Left lung (tissue), 10 donors: Measurements from ENCODE around the gene KIF11. TPM values are rescaled to one million over a fixed set of nuclear protein-coding genes. Genes with fewer than 3 reads are reported as not detected.

Experiments
- ATAC-seq: fragments of 200-7000 bp; cut with Tn5 transposase; one replicate; pipeline ENCODE4 v1.9.1; 2020; ENCODE audit warnings: moderate library complexity
- DNase-seq, 4 donors: peaks; one replicate each; pipeline ENCODE4 v3.0.0-alpha.2; 2013 to 2020
- H3K27ac ChIP-seq, 2 donors: fragments of 200-600 bp; sonication (generic) in 1 of 2; one replicate each; pipeline versions ENCODE4 v1.5.0 to v1.8.0; 2020 to 2021
- H3K27me3 ChIP-seq, 2 donors: fragments of 200-600 bp; sonication (generic) in 1 of 2; one replicate each; pipeline versions ENCODE4 v1.5.0 to v1.8.0; 2020 to 2021
- H3K36me3 ChIP-seq, 2 donors: fragments of 200-600 bp; sonication (generic) in 1 of 2; one replicate each; pipeline versions ENCODE4 v1.5.0 to v1.8.0; 2020 to 2021
- H3K4me1 ChIP-seq, 2 donors: fragments of 200-600 bp; one replicate each; pipeline ENCODE4 v1.8.0; 2021
- H3K4me3 ChIP-seq, 2 donors: fragments of 200-600 bp; sonication (generic) in 1 of 2; one replicate each; pipeline versions ENCODE4 v1.5.0 to v1.8.0; 2020 to 2021; ENCODE audit warnings: mild to moderate bottlenecking in 1 of 2
- H3K9me3 ChIP-seq, 2 donors: fragments of 200-600 bp; sonication (generic) in 1 of 2; one replicate each; pipeline versions ENCODE4 v1.5.0 to v1.8.0; 2020 to 2021
- CTCF ChIP-seq, 2 donors: fragments of 200-600 bp; sonication (generic) in 1 of 2; IDR thresholded peaks; one replicate each; pipeline versions ENCODE4 v1.5.0 to v1.8.0; 2021; ENCODE audit warnings: antibody characterized with exemption in 2 of 2
- intact Hi-C, 2 donors: fragments of 100-400 bp; cut with DNase I; formaldehyde crosslinking; loops; one replicate each; pipeline versions ENCODE4 v1.11.2 to v1.14.2; 2022
- polyA plus RNA-seq, 6 donors: library from polyadenylated mRNA; unstranded; fragments of 120-200 nt; gene quantifications; one replicate each; pipeline ENCODE4 v1.2.1, GENCODE V29; 2013; ENCODE audit not compliant: insufficient read length in 6 of 6
- total RNA-seq, 2 donors: library from RNA; stranded (reverse); fragmentation: NEBNext Ultra II Directional; extraction: Animal tissue kit (Norgen Biotek cat#: 25700); gene quantifications; one replicate each; pipeline ENCODE4 v1.2.1, GENCODE V29; 2021
- donor health status: DM: no; HTN: yes; CAD: no.
- donor health status: DM: no; HTN: no; CAD: no.

KIF11 gene
- total and polyA plus RNA-seq, 8 donors, result 3.0 to 55.3 (median 28.0) TPM

DNA sequence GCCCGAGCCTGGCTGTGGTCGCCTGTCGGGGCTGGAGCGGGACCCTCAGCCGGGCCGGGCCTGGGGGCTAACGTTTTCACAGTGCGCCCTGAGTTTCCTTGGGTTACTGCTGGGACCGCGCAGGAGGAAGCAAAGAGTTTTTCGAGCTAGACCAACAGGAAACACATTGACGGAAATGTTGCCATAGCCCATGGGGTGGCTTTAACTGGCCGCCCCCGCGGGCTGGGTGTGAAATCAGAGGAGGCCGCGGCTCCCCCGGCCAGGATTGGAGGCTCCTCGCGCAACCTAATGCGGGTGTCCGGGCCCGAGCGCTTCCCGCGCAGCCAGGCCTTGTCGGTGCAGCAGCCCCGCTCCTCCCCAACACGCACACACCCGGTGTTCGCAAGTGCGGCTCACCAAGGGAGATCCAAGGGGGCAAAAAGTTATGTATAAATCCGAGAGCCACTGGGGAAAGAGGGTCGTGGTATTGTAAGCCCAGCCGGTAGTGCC is 98.7 kb downstream of the KIF11 start:
- Histone ChIP-seq H3K9me3 (no peaks in the 10 kb centered on the region), H3K36me3 (peaks cover 0 to 21% of the 10 kb centered on the region in 2 donors), H3K27me3 (peaks cover 12 to 49% of the 10 kb centered on the region in 2 donors), H3K4me3 (peak overlapping the region; percentile 50 to 87), H3K4me1 (peaks cover 0 to 43% of the 10 kb centered on the region in 2 donors), H3K27ac (peak overlapping the region; percentile 82 to 99)
- intact Hi-C loops, result no loop called here
- no peak for TF ChIP-seq CTCF (IDR thresholded peaks at IDR 0.05)
- DNase-seq (peak in 3 of 4 donors; percentile 31 to 93 (median 78)), ATAC-seq (peak; percentile 16)

GRCh38 chr10:92692080-92692671 is 99.2 kb downstream of the KIF11 start:
- Histone ChIP-seq H3K9me3 (no peaks in the 10 kb centered on the region), H3K36me3 (peaks cover 0 to 21% of the 10 kb centered on the region in 2 donors), H3K4me1 (peaks cover 0 to 43% of the 10 kb centered on the region in 2 donors), H3K4me3 (peak overlapping the region; percentile 50 to 87), H3K27me3 (peaks cover 12 to 51% of the 10 kb centered on the region in 2 donors), H3K27ac (peak overlapping the region; percentile 82 to 99)
- ATAC-seq (no peak), DNase-seq (peak in 1 of 4 donors; percentile 82)
- intact Hi-C loops, result no loop called here
- no peak for TF ChIP-seq CTCF (IDR thresholded peaks at IDR 0.05)

DNA sequence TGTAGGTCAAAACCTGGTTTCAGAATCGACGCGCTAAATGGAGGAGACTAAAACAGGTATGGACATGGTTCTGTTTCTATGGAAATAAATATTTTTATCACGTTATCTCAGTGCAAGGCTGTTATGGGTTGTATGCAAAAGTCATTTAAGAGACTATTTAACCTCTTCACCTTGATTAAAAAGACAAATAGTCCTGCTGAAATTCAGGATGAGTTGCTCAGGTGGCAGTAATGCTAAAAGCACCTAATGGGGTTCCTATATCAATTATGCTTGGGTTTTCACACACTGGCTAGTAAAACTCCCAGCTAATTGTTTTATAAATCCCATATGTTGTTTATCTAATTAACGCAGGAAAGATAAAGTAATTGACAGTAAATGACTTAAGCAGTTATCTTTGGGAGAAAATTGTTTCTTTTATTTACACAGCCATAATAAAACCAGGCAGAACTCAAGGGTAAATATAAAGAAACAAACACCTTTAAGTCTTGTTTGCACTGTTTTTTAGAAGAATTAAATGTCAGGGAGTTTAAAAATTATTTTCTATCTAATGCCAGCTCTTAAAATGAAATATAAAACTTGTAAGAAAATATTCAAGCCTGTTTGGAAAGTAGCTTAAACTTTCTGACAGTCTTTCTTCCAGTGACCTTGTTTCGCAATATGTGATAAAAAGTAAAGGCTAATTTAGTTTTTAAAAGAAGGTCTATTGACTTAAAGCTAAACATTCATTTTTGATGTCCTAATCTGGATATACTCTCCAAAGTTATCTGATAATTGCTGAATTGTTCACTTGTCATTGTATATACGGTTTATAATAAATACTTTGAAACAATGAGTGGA is 100.0 kb downstream of the KIF11 start:
- no peak for DNase-seq
- TF ChIP-seq CTCF (IDR thresholded peaks at IDR 0.05), result no peak
- Histone ChIP-seq H3K36me3 (peaks cover 0 to 21% of the 10 kb centered on the region in 2 donors), H3K27ac (peak overlapping the region in 1 of 2 donors; percentile 99), H3K9me3 (no peaks in the 10 kb centered on the region), H3K27me3 (peaks cover 12 to 51% of the 10 kb centered on the region in 2 donors), H3K4me3 (peak overlapping the region; percentile 50 to 87), H3K4me1 (peaks cover 0 to 44% of the 10 kb centered on the region in 2 donors)
- no peak for ATAC-seq
- intact Hi-C loops, result no loop called here

DNA sequence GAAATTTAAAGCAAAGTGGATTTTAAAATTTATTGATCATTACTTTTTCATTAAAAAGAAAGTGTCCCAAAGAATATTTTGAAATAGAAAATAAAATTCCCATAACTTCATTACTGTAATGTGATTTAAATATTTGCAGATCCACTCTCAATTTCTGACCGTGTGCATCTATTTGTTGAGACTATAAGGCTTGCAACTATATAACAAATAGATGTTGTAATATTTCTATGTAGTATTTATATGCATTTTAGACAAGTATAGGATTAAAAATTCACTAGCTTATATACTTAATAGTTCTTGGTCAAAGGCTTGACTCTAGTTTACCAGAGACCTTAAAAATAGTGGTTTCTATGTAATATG is 100.6 kb downstream of the KIF11 start:
- Histone ChIP-seq H3K4me3 (no peak overlapping the region), H3K27ac (no peak overlapping the region), H3K4me1 (peaks cover 0 to 44% of the 10 kb centered on the region in 2 donors), H3K9me3 (no peaks in the 10 kb centered on the region), H3K36me3 (peaks cover 0 to 21% of the 10 kb centered on the region in 2 donors), H3K27me3 (peaks cover 12 to 54% of the 10 kb centered on the region in 2 donors)
- TF ChIP-seq CTCF (IDR thresholded peaks at IDR 0.05), result no peak
- ATAC-seq, result no peak
- no peak for DNase-seq
- intact Hi-C loops, result no loop called here
